ENCODE measurements around the gene USP32.
"Not testable (repeated sequence)": the region's sequence is repeated elsewhere in the genome, so short reads cannot be mapped to it uniquely, and the experiment has no call there.

The USP32 gene

DNA sequence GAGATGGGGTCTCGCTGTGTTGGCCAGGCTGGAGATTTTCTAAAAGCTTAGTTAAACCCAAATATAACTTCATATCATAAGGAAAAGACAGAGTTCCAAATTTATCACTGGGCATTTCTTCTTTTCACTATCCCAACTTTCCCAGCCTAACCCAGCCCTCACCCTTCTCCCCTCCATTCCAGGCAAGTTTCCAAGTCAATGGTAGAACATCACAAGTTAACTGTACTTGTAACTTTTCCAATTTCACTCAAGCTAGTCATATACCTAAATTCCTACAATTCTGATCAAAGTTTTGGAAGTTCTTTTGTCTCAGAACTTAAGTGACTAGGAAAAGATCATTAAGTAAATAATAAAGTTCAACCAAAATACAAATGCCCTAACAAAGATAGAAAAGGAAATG, 61.2 kb downstream of the USP32 start:
- DNase-seq (ENCODE audit: low spot score): no peak

- peak; percentile 14 for DNase-seq (ENCODE audit: low spot score)
Observed at GRCh38 chr17:60328679-60329078, 63.3 kb downstream of the USP32 start.

GRCh38 chr17:60327901-60328273, 64.0 kb downstream of the USP32 start:
- DNase-seq (ENCODE audit: low spot score): no peak

- peak; percentile 84 for DNase-seq (ENCODE audit: low spot score)
Observed at GRCh38 chr17:60327134-60327900, 64.6 kb downstream of the USP32 start.

DNA sequence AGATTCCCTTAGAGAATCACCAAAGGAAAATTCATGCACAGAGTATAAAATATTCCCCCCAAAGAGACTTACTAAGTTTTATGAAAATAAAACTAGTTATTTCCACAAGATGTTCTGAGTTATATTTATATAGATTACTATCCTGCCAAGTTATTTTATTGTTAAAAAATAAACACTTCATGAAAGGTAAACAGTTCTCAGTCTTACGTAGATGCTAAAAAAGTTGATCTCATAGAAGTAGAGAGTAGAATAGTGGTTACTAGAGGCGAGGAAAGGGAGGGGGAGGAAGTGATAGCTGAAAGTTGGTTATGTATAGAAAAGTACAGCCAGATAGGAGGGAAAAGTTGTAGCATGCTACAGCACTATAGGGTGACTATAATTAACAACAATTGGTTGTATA, 65.2 kb downstream of the USP32 start:
- DNase-seq (ENCODE audit: low spot score): no peak

DNA sequence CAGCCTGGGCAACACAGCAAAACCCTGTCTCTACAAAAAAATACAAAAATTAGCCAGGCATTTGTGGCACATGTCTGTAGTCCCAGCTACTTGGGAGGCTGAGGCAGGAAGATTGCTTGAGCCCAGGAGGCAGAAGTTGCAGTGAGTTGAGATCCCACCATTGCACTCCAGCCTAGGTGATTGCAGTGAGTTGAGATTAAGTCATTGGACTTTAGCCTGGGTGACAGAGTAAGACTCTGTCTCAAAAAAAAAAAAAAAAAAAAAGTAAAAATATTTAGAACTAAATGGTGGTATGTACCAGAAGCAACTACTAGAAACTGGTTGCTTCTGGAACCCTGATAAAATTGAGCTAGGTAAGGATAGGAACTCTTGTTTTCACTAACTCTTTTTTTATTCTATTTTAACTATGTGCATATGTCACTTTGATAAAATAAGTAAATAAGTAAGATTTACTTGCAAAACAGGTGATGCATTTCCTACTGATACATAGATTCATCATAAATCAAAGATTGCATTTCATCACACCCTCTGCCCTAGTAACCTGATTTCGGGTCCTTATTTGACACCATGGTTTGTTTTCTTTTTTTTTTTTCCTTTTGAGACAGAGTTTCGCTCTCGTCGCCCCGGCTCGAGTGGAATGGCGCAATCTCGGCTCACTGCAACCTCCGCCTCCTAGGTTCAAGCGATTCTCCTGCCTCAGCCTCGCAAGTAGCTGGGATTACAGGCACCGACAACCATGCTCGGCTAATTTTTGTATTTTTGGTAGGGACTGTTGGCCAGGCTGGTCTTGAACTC, 66.0 kb downstream of the USP32 start:
- DNase-seq (ENCODE audit: low spot score): no peak

- no peak for DNase-seq (ENCODE audit: low spot score)
Observed at GRCh38 chr17:60323754-60324153, 68.2 kb downstream of the USP32 start.

GRCh38 chr17:60322056-60322387, 69.9 kb downstream of the USP32 start:
- no peak for DNase-seq (ENCODE audit: low spot score)

DNA sequence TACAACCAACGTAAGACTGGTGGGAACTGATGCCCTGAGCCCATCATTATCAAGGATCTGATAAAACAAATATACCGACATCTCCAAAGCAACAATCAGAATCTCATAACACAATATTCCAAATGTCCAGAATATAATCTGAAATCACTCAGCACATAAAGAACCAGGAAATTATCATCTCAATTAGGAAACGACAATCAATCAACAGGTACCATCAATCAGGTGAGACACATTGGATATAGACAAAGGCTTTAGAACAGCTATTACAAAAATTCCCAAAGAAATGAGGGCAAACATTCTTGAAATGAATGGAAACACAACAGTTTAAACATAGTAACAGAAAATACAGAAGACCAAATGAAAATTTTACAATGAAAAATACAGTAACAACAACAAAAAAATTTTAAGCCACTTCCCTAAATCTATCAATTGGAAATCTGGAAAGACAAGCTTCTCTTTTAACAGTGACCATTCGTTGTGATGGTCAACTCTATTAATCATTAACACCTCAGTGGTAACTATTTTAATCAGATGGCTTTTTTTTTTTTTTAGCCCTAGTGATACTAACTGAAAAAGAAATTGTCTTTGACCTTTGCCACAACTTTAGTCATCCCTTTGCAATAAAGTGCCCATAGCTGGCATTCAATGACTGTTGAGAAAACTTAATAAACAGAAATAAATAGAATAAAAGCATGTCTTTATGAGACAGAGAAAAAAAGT, 70.4 kb downstream of the USP32 start:
- no peak for DNase-seq (ENCODE audit: low spot score)

DNA sequence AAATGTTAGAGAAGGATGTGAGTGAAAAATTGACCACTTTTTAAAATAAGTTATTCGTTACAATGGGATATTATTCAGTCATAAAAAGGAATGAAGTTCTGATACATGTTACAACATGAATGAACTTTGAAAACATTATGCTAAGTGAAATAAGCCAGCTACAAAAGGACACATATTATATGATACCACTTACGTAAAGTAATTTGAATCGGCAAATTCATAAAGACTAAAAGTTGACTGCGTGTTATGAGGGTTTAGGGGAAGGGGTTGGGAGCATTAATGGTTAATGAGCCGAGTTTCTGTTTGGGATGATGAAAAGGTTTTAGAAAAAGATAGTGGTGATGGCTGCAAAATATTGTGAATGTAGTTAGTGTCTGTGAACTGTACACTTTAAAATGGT, 73.1 kb downstream of the USP32 start:
- no peak for DNase-seq (ENCODE audit: low spot score)

DNA sequence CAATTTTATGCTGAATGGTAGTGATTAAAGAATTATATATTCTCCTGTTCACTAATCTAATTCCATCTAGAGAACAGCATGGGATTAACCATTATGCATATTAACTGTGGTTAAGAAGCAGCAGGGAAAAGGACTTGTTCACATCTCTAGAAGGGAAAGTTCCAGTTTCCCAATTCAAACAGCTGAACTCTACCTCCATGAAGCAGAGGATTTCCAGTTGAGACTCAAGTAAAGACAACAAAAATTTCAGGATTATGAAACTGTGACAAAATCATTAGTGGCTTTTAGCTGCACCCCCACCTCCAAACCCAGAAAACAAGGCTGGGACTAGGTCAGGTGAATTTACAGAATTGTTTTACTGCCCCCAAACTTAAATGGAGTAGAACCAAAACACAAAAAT, 73.6 kb downstream of the USP32 start:
- no peak for DNase-seq (ENCODE audit: low spot score)

GRCh38 chr17:60315650-60316049, 76.3 kb downstream of the USP32 start:
- DNase-seq (ENCODE audit: low spot score): no peak

DNA sequence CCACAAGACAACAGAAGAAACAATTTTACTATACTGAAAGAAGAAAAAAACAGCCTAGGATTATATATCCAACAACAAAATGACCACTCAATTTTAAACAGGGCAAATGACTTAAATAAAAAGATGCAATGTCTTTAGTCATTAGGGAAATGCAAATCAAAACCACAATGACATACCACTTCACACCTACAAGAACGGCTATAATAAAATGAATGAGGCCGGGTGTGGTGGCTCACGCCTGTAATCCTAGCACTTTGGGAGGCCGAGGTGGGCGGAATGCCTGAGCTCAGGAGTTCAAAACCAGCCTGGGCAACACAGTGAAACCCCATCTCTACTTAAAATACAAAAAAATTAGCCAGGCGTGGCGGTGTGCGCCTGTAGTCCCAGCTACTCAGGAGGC, 77.0 kb downstream of the USP32 start:
- DNase-seq (ENCODE audit: low spot score): not testable (repeated sequence)

- DNase-seq (ENCODE audit: low spot score): no peak
Observed at GRCh38 chr17:60314423-60314822, 77.5 kb downstream of the USP32 start.

DNA sequence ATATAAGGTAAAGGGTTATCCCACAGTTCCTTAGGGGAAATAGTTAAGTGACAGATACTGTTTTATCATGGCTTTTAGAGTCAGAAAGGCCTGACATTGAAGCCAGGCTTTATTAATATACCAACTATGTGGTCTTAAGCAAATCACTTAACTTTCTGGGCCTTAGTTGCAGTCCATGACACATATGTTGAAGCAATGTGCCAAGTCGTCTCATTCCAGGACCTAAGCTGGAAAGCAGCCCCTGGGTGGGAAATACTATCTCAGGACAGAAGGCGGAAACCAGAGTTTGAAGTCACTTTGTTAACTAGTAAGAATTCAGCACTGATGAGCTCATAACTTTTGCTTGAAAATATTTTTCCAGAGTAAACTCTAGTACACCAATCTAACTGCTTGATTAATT, 80.0 kb downstream of the USP32 start:
- no peak for DNase-seq (ENCODE audit: low spot score)

DNA sequence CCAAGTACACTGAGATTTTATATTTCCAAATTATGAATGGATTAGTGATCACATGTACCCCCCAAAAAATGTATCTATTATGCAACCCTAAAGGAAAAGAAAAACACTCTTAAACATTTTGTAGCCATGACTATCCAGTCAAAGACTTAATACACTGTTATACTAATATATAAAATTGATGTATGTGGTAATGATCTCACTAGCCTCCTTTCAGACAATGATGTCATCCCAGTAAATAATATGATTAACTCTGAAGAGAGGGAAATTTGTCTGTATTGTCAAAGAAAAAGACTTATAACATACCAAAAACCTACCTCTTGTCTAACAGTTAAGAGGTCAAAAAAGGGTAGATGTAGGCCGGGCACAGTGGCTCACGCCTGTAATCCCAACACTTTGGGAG, 80.7 kb downstream of the USP32 start:
- DNase-seq (ENCODE audit: low spot score): no peak

GRCh38 chr17:60305141-60305540, 86.8 kb downstream of the USP32 start:
- DNase-seq (ENCODE audit: low spot score): peak; percentile 87

DNA sequence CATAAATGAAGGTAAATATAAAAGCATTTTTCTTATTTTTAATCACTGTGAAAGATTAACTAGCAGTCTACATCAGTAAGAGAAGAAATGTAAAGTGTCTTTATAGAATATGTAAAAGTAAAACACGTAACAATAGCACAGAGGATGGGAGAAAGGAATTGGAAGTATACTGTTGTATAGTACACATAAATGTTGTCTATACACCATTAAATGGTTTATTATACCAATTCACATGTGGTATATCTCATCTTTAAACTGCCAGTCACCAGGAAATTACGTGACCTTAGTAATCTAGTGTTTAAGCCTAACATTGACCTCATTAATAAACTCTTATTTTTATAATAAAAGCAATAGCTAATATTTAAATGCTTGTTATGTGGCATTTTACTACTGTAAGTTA, 87.4 kb downstream of the USP32 start:
- no peak for DNase-seq (ENCODE audit: low spot score)

- no peak for DNase-seq (ENCODE audit: low spot score)
Observed at GRCh38 chr17:60303406-60304099, 88.4 kb downstream of the USP32 start.

DNA sequence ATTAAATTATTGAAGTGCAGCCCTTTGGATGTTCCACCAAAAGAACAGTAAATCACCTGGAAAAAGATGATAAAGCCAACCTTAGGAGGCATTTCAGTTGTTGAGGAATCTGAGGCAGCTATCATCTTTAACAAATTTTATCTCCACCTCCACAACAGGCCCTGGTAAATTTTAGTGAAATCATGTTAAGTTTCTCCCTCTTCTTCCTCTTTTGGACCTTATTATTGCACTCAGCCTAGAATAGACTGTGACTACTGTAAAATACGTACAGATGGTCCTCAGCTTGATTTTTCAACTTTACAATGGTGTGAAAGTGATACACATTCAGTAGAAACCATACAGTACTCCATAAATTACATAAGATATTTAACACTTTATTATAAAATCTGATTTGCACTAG, 90.3 kb downstream of the USP32 start:
- no peak for DNase-seq (ENCODE audit: low spot score)

DNA sequence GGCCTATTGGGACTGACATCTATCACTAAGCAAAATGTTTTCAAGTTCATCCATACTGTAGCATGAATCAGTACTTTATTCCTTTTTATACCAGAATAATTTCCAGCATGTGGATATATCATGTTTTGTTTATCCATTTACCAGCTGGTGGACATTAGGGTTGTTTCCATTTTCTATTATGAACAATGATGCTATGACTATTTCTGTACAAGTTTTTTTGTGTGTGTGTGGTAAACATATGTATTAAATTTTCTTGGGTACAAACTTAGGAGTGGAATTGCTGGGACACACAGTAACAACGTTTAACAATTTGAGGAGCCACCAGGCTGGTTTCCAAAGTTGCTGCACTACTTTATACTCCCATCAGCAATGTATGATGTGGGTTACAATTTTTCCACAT, 91.0 kb downstream of the USP32 start:
- no peak for DNase-seq (ENCODE audit: low spot score)

GRCh38 chr17:60300011-60300410, 91.9 kb downstream of the USP32 start:
- DNase-seq (ENCODE audit: low spot score): no peak

All from Ammon's horn (tissue), 1 donor.